GM19351 (cell line): ENCODE measurements around the gene ANO3.

Experiments used
- ATAC-seq: cut with Tn5 transposase; IDR thresholded peaks from one replicate; pipeline ENCODE4 v1.9.1; 2021; ENCODE audit warnings: mild to moderate bottlenecking, moderate library complexity; ENCODE audit not compliant: unreplicated experiment

Gene ANO3

DNA sequence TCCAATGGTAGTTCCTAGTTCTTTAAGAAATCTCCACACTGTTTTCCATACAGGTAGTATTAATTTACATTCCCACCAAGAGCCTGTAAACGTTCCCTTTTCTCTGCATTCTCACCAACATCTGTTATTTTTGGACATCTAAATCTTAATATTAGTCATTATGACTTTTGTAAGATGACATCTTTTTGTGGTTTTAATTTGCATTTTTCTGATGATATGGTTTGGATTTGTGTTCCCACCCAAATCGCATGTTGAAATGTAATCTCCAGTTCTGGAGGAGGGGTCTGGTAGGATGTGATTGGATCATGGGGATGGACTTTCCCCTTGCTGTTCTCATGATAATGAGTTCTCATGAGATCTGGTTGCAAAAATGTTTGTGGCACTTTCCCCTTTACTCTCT lies 151.2 kb downstream of the ANO3 start:
- no peak for ATAC-seq

DNA sequence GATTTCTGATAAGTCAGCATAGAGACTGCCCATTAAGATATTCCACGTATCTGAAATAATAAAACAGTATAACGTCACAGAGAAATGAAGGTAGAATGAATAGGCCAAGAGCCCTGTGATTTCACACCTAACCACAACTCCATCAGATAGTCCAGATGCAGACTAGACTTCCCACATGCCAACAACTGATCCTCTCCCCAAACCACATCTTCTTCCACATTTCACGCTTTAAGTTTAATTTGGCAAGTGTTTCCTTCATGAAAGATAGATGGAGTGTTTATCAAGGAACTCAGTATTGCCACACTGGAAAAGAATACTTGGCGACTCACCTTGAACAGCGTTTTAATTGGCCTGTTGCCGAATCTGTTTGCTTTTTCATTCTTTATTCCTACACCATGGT lies 158.6 kb downstream of the ANO3 start:
- no peak for ATAC-seq

DNA sequence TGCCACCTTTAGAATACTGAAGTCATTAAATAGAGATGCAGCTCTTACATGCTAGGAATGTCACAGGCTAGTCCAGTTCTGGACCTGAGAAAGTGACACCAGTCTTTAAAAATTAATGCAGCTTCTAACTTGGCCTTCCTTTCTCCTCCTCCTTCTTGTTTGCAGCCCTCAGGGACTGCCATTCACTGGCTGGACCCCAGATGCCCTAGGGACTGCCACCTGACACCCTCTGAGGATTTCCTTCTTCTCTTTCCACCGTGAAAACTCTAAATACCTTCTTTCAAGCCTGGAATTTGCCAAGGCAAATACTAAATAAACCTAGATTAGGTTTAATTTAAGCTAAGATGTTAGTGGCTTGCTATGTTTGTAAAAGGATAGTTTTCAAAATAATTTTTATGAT lies 161.7 kb downstream of the ANO3 start:
- ATAC-seq: no peak

DNA sequence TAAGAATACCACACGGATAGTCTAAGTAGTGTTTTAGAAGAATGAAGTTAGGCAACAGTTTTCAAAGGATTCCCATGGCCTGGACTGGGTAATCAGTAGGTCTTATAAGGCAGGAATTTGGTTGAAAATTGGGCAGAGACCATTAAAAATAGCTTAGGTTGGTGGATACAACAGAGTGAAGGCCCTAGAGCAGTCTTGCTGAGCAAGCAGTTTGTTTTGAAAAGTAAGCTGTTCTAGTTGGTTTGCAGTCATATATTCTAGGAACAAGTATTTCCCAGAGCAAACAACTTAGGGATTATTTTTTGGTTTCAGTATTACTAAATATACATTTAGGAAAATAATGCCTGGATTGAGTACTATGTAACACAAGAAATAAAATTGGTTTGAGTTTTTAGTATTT lies 175.3 kb downstream of the ANO3 start:
- ATAC-seq: no peak

DNA sequence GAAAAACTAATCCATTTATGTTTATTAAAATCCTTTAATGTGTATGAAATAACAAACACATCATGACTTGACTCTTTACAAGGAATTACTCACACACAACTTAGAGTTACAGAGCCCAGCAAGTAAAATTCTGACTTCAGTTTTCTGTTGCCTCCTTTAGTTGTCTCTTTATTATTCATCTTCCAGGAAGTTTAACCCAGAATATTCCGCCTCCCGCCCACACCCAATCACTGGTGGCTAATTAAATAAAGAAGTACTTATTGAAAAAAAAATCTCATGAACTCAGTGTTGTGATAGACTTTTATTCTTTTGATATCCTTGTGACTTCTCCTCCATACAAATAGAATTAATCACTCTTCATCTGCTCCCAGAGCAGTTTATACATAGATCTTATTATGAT lies 178.2 kb downstream of the ANO3 start:
- ATAC-seq: no peak

DNA sequence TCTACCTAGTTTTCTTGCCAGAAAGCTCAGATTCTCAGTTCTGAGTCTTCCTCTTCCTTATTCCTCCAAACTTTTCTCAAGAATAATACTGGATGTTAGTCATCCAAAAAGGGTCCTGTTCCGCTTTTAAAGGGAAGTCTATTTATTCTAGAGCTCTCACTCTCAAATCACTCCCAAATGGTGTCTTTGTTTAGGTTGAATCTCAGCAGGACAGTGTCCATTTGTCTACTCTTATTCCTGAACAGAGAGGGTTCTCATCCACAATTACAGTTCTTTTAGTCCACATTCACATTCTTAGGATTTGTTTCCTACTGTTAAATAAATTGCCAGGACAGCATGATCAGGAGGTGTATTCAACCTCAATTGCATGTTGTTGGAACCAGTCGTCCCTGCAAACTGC lies 178.8 kb downstream of the ANO3 start:
- no peak for ATAC-seq

DNA sequence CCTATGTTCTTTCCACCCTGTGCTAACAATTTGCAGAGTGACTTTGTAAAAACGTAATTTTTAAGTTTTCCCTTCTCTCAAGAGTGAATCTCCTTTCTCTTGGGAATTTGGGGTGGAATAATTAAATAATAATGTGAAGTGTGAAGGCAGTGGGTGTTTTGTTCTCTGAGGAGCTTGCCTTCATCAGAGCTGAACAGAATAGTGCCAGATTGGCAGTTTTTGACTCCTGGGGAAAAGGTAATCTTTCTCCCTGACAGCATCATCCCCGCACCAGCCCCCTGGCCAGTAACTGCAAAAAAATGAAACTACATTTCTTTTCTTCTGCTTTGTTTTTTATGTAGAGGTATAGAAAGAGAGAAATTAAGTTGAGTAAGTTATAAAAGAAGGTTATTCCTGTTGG lies 180.3 kb downstream of the ANO3 start:
- no peak for ATAC-seq

DNA sequence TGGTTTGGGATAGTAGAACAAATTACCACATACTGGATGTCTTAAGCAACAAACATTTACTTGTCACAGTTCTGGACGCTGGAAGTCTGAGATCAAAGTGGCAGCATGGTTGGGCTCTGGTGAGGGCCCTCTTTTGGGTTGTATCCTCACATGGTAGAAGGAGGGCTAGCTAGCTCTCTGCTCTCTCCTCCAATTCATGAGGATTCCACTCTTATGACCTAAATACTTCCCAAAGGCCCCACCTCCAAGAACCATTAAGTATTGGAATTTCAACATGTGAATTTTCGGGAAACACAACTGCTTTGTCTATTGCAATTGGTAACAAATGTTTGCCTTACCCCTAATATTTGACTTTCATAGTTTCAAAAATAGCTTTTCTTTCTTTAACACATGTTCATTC lies 187.5 kb downstream of the ANO3 start:
- no peak for ATAC-seq

DNA sequence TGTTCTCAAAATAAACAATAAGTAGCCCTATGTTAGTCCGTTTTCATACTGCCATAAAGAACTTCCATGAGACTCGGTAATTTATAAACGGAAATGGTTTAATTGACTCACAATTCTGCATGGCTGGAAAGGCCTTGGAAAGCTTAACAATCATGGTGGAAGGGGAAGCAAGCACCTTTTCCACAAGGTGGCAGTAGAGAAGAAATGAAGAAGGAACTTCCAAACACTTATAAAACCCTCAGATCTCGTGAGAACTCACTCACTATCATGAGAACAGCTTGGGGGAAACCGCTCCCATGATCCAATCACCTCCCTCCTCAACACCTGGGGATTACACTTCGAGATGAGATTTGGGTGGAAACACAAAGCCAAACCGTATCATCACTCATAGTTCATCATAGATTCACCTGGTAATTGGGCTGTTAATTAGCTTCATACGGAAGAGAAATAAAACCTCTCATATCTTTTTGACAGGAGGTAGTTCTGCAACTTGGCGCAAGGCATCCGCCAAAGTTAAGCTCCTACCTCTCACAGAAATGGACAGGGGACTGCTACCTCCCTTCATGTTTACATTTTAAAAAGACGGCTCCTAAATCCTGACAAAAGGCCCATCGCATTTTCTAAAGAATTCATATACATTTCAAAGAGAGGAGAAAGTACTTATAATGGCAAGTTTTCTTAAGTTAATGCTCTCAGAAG lies 191.1 kb downstream of the ANO3 start:
- no peak for ATAC-seq

DNA sequence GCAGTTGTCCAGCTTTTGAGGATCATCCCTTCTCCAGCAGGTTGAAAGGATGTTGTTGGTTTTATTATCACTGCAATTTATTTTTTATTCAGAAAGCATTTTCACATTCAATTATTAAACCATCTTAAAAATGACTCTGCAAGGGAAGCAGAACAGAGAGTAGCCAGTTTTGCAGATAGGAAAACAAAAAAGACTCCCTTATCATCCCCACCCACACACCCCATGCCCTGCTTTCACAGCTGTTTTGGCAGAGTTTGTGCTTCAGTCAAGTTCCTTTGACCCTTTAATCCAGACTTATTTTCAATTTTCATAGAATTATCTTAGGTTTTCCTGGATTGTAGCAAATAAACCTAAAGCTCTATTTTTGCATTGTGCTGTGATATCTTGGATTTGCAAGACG lies 195.8 kb downstream of the ANO3 start:
- ATAC-seq: no peak

DNA sequence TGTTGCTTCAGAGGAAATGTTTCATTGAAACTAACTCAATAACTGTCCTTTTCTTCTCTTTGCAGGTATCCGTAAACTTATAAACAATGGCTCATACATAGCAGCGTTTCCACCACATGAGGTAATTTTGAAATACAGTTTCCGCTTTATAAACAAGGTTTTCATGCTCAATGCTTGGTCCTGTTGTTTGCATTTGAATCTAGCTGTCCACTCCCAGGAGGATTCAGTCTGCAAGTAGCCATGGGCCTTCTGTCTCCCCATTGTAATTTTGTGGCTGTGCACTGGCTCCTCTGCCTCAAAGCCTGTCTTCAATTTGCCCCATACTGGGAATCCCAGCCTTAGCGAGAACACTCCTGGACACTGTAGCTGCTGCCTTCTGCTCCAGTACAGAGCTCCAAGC lies 205.4 kb downstream of the ANO3 start:
- ATAC-seq: no peak

DNA sequence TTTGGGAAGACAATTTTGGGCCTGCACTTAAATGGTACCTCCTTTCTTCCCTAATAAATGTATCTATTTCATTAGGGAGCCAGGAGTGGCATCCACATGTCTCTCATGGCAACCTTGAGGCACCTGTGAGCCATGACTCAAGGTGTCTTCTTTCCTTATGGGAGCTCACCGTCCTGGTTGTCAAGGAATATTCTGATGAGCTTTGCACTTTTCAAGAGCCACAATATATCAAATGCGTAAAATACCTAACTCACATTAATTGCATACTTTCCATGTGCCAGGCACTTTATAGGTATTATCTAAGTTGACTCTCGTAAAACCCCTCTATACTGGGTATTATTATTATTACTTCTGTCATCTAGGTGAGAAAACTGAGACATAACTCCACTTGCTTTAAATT lies 207.6 kb downstream of the ANO3 start:
- no peak for ATAC-seq

DNA sequence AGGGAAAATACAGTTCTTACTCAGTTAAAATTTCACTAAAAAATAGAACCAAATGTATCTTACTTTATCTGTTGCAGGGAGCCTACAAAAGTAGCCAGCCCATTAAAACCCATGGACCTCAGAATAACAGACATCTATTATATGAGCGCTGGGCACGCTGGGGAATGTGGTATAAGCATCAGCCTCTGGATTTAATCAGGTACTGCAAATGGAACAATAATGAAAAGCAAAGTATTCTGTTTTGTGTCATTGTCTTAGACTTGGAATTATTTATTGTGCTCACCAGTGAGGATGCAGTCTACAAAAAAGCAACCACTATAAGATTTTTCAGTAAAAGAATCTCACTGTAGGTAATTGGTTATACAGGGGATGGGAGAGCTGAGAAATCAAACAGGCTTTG lies 209.9 kb downstream of the ANO3 start:
- no peak for ATAC-seq

DNA sequence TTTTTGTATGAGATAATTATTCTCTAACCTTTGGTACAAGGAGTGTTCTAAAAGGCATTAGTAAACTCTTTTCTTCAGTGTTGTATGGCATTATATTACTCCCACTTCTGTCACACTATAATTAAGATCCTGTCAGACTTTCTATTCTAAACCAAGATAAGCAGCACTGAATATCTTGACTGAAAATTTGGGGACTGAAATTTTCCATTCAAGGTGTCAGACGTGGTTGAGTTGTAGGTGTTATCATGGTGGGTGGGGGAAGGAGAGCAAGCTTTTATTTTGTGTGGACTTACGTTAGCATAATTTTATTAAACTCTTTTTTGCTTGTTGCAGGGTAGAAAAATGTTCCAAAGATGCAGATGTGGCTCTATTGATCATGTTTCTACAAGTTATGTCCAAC lies 217.2 kb downstream of the ANO3 start:
- ATAC-seq: no peak

DNA sequence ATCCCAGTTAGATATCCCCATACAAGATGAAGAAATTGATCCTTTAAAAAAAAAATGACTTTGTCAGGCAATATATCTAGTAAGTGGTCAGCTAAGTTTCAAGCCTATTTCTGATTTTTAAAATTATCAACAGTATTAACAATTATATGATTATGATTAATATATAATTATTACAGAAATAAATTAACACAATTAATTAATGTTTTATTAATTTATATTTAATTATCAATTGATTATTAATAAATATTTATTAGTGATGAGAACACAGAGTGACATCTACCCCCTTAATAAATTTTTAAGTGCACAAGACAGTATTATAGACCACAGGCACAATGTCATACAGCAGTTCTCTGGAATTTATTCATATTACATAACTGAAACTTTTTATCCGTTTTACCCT lies 218.1 kb downstream of the ANO3 start:
- no peak for ATAC-seq

DNA sequence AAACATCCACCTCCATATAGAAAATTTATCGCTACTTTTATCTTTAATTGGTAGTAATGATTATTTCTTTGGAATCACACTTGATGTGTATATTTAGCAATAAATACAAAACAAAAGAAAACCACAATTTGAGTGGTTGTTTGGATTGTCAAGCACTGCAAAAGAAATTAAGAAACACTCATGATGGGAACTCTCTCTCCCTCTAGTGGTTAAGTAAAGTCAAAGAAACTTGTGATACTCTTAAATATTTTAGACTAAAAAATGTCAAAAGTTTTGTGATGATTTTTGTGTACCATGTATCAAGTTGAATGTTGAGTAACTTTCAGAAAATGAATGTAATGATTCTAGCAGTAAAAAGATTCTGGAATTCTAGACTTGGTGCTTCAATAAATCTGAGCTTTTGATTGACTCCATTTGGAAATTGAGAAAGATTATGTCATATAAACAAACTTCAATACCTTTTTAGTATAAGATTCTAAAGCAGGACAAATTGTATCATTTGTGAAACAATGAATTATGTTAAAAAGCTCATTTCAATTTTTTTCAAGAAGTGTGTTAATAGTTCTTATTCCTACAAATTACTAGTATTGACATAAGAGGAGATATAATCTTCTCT lies 219.4 kb downstream of the ANO3 start:
- no peak for ATAC-seq

DNA sequence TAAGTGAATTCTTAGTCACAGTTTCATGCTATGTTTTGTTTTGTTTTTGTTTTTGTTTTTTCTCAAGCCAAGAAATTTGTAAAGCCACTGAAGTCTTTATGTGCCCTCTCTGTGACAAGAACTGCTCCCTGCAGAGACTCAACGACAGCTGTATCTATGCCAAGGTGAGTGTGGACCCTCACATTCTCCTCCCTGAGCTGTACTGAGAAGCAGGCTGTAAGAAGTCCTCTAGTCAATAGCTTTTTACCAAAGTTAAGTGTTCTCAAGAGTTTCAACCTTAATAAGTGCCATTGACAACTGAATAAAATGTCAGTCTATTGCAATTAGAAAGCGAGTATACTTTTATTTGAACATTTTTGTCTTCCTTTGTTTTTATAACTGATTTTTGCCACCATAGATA lies 221.3 kb downstream of the ANO3 start:
- no peak for ATAC-seq

DNA sequence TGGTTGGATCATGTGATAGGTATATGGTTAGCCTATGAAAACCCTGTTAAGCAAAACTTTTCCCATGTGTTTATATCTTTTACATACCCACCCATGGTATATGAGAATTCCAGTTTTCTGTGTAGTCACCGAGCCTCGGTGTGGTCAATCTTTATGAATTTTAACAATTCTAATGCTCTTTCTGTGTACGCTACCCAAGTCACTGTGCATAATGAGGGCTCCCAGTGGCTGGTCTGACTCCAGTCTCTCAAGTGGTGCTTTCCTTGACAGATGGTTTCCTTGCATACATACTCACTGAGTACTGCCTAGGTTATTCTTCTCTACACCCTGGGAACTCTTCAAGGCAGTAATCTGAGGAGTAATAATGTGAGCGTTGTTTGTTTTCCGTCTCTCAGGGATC lies 222.5 kb downstream of the ANO3 start:
- ATAC-seq: no peak

DNA sequence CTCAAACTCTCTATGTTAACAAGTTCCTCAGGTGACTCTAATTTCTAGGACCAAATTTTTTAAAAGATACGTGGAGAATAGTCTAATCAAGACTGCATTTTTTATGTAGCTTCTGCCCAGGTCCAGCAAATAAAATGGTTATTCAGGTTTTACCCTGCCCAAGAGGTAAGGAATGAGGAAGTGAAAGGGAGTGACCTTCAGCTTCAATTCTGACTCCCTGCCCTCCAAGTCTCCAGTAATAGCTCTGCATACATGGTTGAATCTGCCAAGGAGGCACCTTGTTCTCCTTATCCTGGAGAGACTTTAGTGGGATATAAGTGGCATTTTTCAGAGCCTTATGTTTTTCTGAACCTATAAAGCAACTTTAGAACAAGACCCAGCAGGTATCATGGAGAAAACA lies 224.7 kb downstream of the ANO3 start:
- no peak for ATAC-seq

DNA sequence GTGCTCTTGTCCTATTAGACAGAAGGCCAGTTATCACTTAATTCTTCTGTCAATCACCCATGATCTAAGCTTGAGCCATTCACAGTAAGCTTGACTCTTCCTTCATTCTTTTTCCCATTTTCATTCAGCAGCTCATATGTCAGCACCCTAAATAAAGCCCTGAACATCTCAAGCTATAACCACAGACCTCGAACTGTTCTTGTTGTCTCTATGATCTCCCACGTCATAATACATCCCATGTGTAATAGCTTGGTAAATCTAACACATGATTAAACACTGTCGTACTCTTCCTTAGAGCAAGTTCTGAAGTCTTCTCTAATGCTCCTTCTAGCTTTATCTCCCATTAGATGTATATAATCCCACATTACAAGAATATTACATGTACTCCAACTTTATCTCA lies 225.7 kb downstream of the ANO3 start:
- ATAC-seq: no peak

DNA sequence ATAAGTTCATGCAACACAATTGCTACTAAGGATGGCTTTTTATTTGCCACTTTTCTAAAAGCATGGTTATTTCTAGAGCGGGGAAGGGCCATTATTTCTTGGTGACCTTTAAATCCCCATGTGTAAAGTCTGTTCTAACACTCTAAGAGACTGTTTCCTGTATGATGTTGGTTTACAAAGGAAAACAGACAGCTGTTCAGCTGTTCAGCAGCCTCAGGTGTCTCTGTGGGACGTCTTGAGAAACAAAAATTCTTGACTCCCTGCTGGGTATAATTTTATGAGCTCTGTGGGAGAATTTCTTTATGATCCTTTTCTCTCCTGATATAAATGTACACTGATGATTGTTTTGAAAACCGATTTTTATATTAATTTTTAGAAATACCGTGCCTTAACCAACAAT lies 226.3 kb downstream of the ANO3 start:
- no peak for ATAC-seq

DNA sequence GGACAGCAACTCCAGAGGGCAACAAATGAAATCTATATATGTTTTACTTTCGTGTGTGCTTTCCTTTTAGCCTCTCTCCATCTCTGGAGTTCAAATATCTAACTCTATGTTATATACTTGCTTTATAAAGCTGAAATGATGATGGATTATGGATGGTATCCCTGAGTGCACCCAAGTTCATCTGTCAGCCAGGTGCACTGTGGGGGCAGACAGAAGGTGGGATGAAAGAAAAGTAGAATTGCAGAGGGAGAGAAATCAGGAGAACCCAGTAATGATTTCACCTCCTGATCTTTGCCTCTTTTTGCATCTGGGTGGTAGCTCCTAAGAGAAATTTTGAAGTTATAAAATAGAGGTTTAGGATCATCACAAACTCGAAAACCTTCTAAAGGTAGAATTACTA lies 237.7 kb downstream of the ANO3 start:
- no peak for ATAC-seq
